Lower lobe of right lung (tissue), 2 donors: ENCODE data around the gene RAD51B. TPM values are rescaled to one million over a fixed set of nuclear protein-coding genes. Genes with fewer than 3 reads are reported as not detected.
A peak's percentile ranks its signal among the peaks of the same experiment; 100 is the strongest.

Experiments
- ATAC-seq, 2 donors: fragments of 200-7000 bp; cut with Tn5 transposase; one replicate each; pipeline ENCODE4 v1.9.1; 2020 to 2022; ENCODE audit warnings: mild to moderate bottlenecking in 2 of 2, moderate library complexity in 2 of 2
- DNase-seq: peaks from one replicate; pipeline ENCODE4 v3.0.0-alpha.2; 2020
- H3K27ac ChIP-seq: fragments of 200-600 bp; one replicate; pipeline ENCODE4 v1.8.0; 2022
- H3K27me3 ChIP-seq: fragments of 200-600 bp; one replicate; pipeline ENCODE4 v1.8.0; 2022; ENCODE audit warnings: low read depth
- H3K36me3 ChIP-seq: fragments of 200-600 bp; one replicate; pipeline ENCODE4 v1.8.0; 2022; ENCODE audit warnings: mild to moderate bottlenecking
- H3K4me1 ChIP-seq: fragments of 200-600 bp; one replicate; pipeline ENCODE4 v1.8.0; 2022
- H3K4me3 ChIP-seq: fragments of 200-600 bp; one replicate; pipeline ENCODE4 v1.8.0; 2022; ENCODE audit warnings: mild to moderate bottlenecking
- H3K9me3 ChIP-seq: fragments of 200-600 bp; one replicate; pipeline ENCODE4 v1.8.0; 2022
- CTCF ChIP-seq: fragments of 200-600 bp; IDR thresholded peaks from one replicate; pipeline ENCODE4 v1.8.0; 2022; ENCODE audit warnings: antibody characterized with exemption, mild to moderate bottlenecking
- intact Hi-C: fragments of 100-400 bp; cut with DNase I; formaldehyde crosslinking; loops from one replicate; pipeline ENCODE4 v1.11.0; 2022
- total RNA-seq: library from RNA; stranded (reverse); fragmentation: NEBNext Ultra II Directional; extraction: Animal tissue kit (Norgen Biotek cat#: 25700); gene quantifications from one replicate; pipeline ENCODE4 v1.2.1, GENCODE V29; 2021
- donor health status: DM: no; HTN: yes; CAD: no; lungs with severe emphysema.

Gene RAD51B
- total RNA-seq, 1 donor from 2014 or later: 22.2 TPM

GRCh38 chr14:68554231-68554630 is 734.7 kb downstream of the RAD51B start:
- H3K4me1 ChIP-seq: peaks cover 48% of the 10 kb centered on the region
- DNase-seq: no peak

GRCh38 chr14:68556253-68556652 is 736.7 kb downstream of the RAD51B start:
- H3K4me1 ChIP-seq: peaks cover 32% of the 10 kb centered on the region
- intact Hi-C loops: no loop called here
- DNase-seq (no peak), ATAC-seq (no peak)
- no peaks in the 10 kb centered on the region for H3K9me3 ChIP-seq
- no peaks in the 10 kb centered on the region for H3K36me3 ChIP-seq
- H3K4me3 ChIP-seq: no peak overlapping the region
- no peaks in the 10 kb centered on the region for H3K27me3 ChIP-seq
- no peak for TF ChIP-seq CTCF
- no peak overlapping the region for H3K27ac ChIP-seq

More at GRCh38 chr14:68554231-68554630, 734.7 kb downstream of the RAD51B start:
- TF ChIP-seq CTCF: no peak
- Histone ChIP-seq H3K27ac (no peak overlapping the region), H3K27me3 (no peaks in the 10 kb centered on the region), H3K9me3 (no peaks in the 10 kb centered on the region), H3K36me3 (no peaks in the 10 kb centered on the region), H3K4me3 (no peak overlapping the region)
- intact Hi-C loops: no loop called here
- no peak for ATAC-seq

- no peaks in the 10 kb centered on the region for H3K9me3 ChIP-seq
- DNase-seq: no peak
- no peak for ATAC-seq
- H3K4me3 ChIP-seq: no peak overlapping the region
- TF ChIP-seq CTCF: no peak
- peaks cover 23% of the 10 kb centered on the region for H3K4me1 ChIP-seq
- intact Hi-C loops: no loop called here
- no peaks in the 10 kb centered on the region for H3K27me3 ChIP-seq
- no peak overlapping the region for H3K27ac ChIP-seq
- H3K36me3 ChIP-seq: no peaks in the 10 kb centered on the region
Measured at GRCh38 chr14:68557648-68558047, 738.1 kb downstream of the RAD51B start.

GRCh38 chr14:68558096-68558495 is 738.5 kb downstream of the RAD51B start:
- peaks cover 23% of the 10 kb centered on the region for H3K4me1 ChIP-seq
- H3K27ac ChIP-seq: no peak overlapping the region
- H3K27me3 ChIP-seq: no peaks in the 10 kb centered on the region
- no peaks in the 10 kb centered on the region for H3K36me3 ChIP-seq
- ATAC-seq (no peak), DNase-seq (no peak)
- H3K4me3 ChIP-seq: no peak overlapping the region
- TF ChIP-seq CTCF: no peak
- H3K9me3 ChIP-seq: no peaks in the 10 kb centered on the region
- intact Hi-C loops: no loop called here

- TF ChIP-seq CTCF: no peak
- Histone ChIP-seq H3K9me3 (no peaks in the 10 kb centered on the region), H3K27me3 (no peaks in the 10 kb centered on the region), H3K4me1 (peaks cover 28% of the 10 kb centered on the region), H3K36me3 (no peaks in the 10 kb centered on the region), H3K4me3 (no peak overlapping the region), H3K27ac (no peak overlapping the region)
- DNase-seq: no peak
- intact Hi-C loops: no loop called here
- ATAC-seq: no peak
Measured at GRCh38 chr14:68559949-68560348, 740.4 kb downstream of the RAD51B start.

- H3K4me3 ChIP-seq: no peak overlapping the region
- no peaks in the 10 kb centered on the region for H3K9me3 ChIP-seq
- no peaks in the 10 kb centered on the region for H3K36me3 ChIP-seq
- intact Hi-C loops: no loop called here
- TF ChIP-seq CTCF: no peak
- no peak for ATAC-seq
- peak overlapping the region; percentile 18 for H3K27ac ChIP-seq
- no peaks in the 10 kb centered on the region for H3K27me3 ChIP-seq
- no peak for DNase-seq
- peaks cover 44% of the 10 kb centered on the region for H3K4me1 ChIP-seq
Measured at GRCh38 chr14:68561531-68562007, 742.0 kb downstream of the RAD51B start.
